HCT116 (cell line): ENCODE measurements around the gene TTC12. TPM values are rescaled to one million over a fixed set of nuclear protein-coding genes. Genes with fewer than 3 reads are reported as not detected.

Experiments used
- CBX3 ChIP-seq: IDR thresholded peaks from 2 replicates; pipeline ENCODE4 v1.6.1; 2012; ENCODE audit warnings: low read depth
- CTCF ChIP-seq, 3 experiments: fragments of 200-600 bp in 1 of 3; sonication (generic) in 1 of 3; IDR thresholded peaks in 2 of 3; conservative IDR thresholded peaks in 1 of 3; 2 replicates each; pipeline ENCODE4 v1.5.1; 2012 to 2017; ENCODE audit warnings: low read depth in 2 of 3, low read length in 2 of 3, antibody characterized with exemption in 1 of 3, borderline replicate concordance in 1 of 3, control low read depth in 1 of 3, mild to moderate bottlenecking in 1 of 3, mixed read lengths in 1 of 3, mixed run types in 1 of 3, moderate library complexity in 1 of 3; ENCODE audit not compliant: insufficient read depth in 1 of 3
- EGR1 ChIP-seq: IDR thresholded peaks from 2 replicates; pipeline ENCODE4 v1.6.1; 2012; ENCODE audit warnings: low read depth
- ELF1 ChIP-seq: IDR thresholded peaks from 2 replicates; pipeline ENCODE4 v1.6.1; 2012; ENCODE audit warnings: low read depth, borderline replicate concordance
- EZH2 ChIP-seq: fragments of 200-600 bp; sonication (generic); IDR thresholded peaks from 2 replicates; pipeline ENCODE4 v1.6.1; 2017; ENCODE audit warnings: antibody characterized with exemption, mixed run types
- EZH2phosphoT487 ChIP-seq: fragments of 200-600 bp; IDR thresholded peaks from 2 replicates; pipeline ENCODE4 v1.6.1; 2018; ENCODE audit warnings: antibody characterized with exemption, borderline replicate concordance
- FOSL1 ChIP-seq: IDR thresholded peaks from 2 replicates; pipeline ENCODE4 v1.6.1; 2012; ENCODE audit warnings: low read depth
- POLR2A ChIP-seq: IDR thresholded peaks from 2 replicates; pipeline ENCODE4 v1.7.0; 2011; ENCODE audit warnings: borderline replicate concordance; ENCODE audit not compliant: insufficient read depth, insufficient read length; ENCODE audit errors: extremely low read depth
- RAD21 ChIP-seq: IDR thresholded peaks from 2 replicates; pipeline ENCODE4 v1.6.1; 2012; ENCODE audit warnings: low read depth, mild to moderate bottlenecking
- SRF ChIP-seq: IDR thresholded peaks from 2 replicates; pipeline ENCODE4 v1.6.1; 2012; ENCODE audit warnings: low read depth
- TCF7L2 ChIP-seq: IDR thresholded peaks from 2 replicates; pipeline ENCODE4 v1.7.0; 2011; ENCODE audit warnings: borderline replicate concordance, inconsistent platforms; ENCODE audit not compliant: insufficient read depth, insufficient read length; ENCODE audit errors: extremely low read depth
- YY1 ChIP-seq: IDR thresholded peaks from 2 replicates; pipeline ENCODE4 v1.6.1; 2011; ENCODE audit warnings: low read length, low read depth, moderate library complexity, mild to moderate bottlenecking; ENCODE audit not compliant: insufficient replicate concordance; ENCODE audit errors: extremely low read depth
- ZBTB33 ChIP-seq: IDR thresholded peaks from 2 replicates; pipeline ENCODE4 v1.6.1; 2011; ENCODE audit warnings: mild to moderate bottlenecking, low read length, moderate library complexity; ENCODE audit not compliant: insufficient replicate concordance; ENCODE audit errors: extremely low read depth
- total RNA-seq: library from RNA; stranded (reverse); gene quantifications from one replicate; pipeline ENCODE4 v1.2.1, GENCODE V29; 2021; ENCODE audit not compliant: unreplicated experiment

TTC12 gene
- total RNA-seq, 1 experiment from 2014 or later, result 12.6 TPM

GRCh38 chr11:113408887-113409286, 94.5 kb downstream of the TTC12 start (continued):
- no peak for TF ChIP-seq ZBTB33
- TF ChIP-seq CTCF (IDR thresholded peaks at IDR 0.05 in 2 of 3, conservative IDR thresholded peaks at IDR 0.05 in 1 of 3; ENCODE audit: borderline replicate concordance in 1 of 3, insufficient read depth in 1 of 3, low read depth in 2 of 3, low read length in 2 of 3), result no peak
- TF ChIP-seq FOSL1, result no peak
- TF ChIP-seq CBX3, result no peak
- no peak for TF ChIP-seq TCF7L2
- TF ChIP-seq RAD21, result no peak
- TF ChIP-seq YY1, result no peak
- no peak for TF ChIP-seq POLR2A
- TF ChIP-seq SRF, result no peak
- TF ChIP-seq EZH2phosphoT487, result no peak
- TF ChIP-seq EZH2, result no peak
- no peak for TF ChIP-seq EGR1
- no peak for TF ChIP-seq ELF1
